BE2C (cell line): Measurements from ENCODE around the gene FGD2.
A peak's percentile ranks its signal among the peaks of the same experiment; 100 is the strongest.

Experiments used
- DNase-seq: peaks from one replicate; pipeline ENCODE4 v3.0.0-alpha.2; 2020
- H3K27me3 ChIP-seq: fragments of 250-450 bp; sonication (Bioruptor Pico); 2 replicates; pipeline ENCODE4 v1.5.1; 2020; ENCODE audit warnings: mild to moderate bottlenecking
- H3K36me3 ChIP-seq: fragments of 250-450 bp; sonication (Bioruptor Pico); 2 replicates; pipeline ENCODE4 v1.5.1; 2020; ENCODE audit warnings: mild to moderate bottlenecking
- H3K4me1 ChIP-seq: fragments of 250-450 bp; sonication (Bioruptor Pico); 2 replicates; pipeline ENCODE4 v1.5.1; 2020
- H3K4me3 ChIP-seq: 2 replicates; pipeline ENCODE4 v1.5.1; 2011; ENCODE audit warnings: low read depth, low read length
- H3K9me3 ChIP-seq: fragments of 250-450 bp; sonication (Bioruptor Pico); 2 replicates; pipeline ENCODE4 v1.5.1; 2020
- TF ChIP-seq, protein P1 (sequence below): IDR thresholded peaks from 2 replicates; pipeline ENCODE4 v1.5.1; 2012; ENCODE audit warnings: mild to moderate bottlenecking, low read depth, low read length

FGD2 gene

GRCh38 chr6:37033819-37034795, 28.7 kb downstream of the FGD2 start:
- Histone ChIP-seq H3K9me3 (peaks cover 5% of the 10 kb centered on the region; the same call in 1 of the 2 replicates), H3K27me3 (no peaks in the 10 kb centered on the region), H3K4me1 (no peaks in the 10 kb centered on the region), H3K4me3 (no peak overlapping the region), H3K36me3 (no peaks in the 10 kb centered on the region)
- TF ChIP-seq, protein P1, sequence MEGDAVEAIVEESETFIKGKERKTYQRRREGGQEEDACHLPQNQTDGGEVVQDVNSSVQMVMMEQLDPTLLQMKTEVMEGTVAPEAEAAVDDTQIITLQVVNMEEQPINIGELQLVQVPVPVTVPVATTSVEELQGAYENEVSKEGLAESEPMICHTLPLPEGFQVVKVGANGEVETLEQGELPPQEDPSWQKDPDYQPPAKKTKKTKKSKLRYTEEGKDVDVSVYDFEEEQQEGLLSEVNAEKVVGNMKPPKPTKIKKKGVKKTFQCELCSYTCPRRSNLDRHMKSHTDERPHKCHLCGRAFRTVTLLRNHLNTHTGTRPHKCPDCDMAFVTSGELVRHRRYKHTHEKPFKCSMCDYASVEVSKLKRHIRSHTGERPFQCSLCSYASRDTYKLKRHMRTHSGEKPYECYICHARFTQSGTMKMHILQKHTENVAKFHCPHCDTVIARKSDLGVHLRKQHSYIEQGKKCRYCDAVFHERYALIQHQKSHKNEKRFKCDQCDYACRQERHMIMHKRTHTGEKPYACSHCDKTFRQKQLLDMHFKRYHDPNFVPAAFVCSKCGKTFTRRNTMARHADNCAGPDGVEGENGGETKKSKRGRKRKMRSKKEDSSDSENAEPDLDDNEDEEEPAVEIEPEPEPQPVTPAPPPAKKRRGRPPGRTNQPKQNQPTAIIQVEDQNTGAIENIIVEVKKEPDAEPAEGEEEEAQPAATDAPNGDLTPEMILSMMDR = no peak
- no peak for DNase-seq

GRCh38 chr6:37036146-37036545, 30.7 kb downstream of the FGD2 start:
- Histone ChIP-seq H3K36me3 (no peaks in the 10 kb centered on the region), H3K4me3 (no peak overlapping the region), H3K9me3 (no peaks in the 10 kb centered on the region), H3K27me3 (no peaks in the 10 kb centered on the region), H3K4me1 (no peaks in the 10 kb centered on the region)
- TF ChIP-seq, protein P1 = peak; percentile 29; the same call in 1 of the 2 replicates
- DNase-seq = no peak

DNA sequence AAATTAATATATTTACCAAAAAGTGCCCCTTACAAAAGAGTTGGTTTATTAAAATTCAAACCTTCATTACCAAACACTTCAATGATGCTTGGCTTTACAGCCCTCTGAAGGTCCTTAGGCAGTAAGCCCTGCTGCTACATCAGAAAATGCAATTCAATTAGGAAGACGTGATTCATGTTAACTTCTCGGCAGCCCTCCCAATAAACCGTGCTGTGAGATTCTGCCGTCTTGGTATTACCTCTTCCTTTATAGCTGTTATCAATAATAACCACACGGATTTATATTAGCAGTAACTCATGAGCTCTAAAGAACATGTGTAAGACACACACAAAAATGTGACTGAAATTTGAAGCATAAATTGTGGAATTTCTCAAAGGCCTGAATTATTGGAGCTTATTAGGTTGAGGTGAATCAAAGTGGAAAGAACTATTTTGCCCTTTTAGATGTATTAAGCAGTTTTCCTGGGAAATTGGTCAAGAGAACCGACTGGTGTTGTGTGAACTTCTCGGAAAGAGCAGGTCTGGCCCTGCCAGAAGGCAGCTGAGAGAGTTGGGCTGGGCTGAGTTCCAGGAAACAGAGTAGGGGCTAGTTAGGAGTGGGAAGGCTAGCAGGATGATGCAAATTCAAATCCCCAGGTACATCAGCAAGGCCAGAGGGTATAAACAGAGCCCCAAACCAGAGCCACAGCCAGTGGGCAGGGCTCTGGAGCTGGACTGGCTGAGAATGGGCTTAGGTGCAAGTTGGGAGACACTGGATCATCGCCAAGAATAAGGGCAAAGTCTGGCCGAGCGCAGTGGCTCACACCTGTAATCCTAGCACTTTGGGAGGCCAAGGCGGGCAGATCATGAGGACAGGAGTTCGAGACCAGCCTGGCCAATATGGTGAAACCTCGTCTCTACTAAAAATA, 33.1 kb downstream of the FGD2 start:
- DNase-seq = peak; percentile 78
- Histone ChIP-seq H3K36me3 (no peaks in the 10 kb centered on the region), H3K4me1 (no peaks in the 10 kb centered on the region), H3K9me3 (no peaks in the 10 kb centered on the region), H3K27me3 (no peaks in the 10 kb centered on the region), H3K4me3 (peak overlapping the region; percentile 7)
- TF ChIP-seq, protein P1 = no peak

DNA sequence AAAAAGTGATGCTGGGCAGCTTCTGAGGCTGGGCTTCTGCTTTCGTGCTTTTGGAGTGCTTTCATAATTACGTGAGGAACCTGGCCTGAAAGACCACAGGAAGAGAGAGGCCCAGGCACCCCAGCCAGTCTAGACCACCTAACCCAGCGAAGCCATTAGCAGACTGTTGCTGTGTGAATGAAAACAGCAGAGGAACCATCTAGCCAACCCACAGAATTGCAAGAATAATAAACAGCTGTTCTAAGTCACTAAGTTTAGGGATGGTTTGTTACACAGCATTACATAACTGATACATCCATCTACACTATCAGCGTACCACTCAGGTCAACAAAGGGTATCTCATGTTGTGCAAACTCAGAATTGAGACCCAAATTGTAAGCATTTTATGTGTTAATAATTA, 34.5 kb downstream of the FGD2 start:
- Histone ChIP-seq H3K4me3 (no peak overlapping the region), H3K27me3 (no peaks in the 10 kb centered on the region), H3K4me1 (no peaks in the 10 kb centered on the region), H3K9me3 (no peaks in the 10 kb centered on the region), H3K36me3 (no peaks in the 10 kb centered on the region)
- no peak for DNase-seq
- TF ChIP-seq, protein P1 = no peak

DNA sequence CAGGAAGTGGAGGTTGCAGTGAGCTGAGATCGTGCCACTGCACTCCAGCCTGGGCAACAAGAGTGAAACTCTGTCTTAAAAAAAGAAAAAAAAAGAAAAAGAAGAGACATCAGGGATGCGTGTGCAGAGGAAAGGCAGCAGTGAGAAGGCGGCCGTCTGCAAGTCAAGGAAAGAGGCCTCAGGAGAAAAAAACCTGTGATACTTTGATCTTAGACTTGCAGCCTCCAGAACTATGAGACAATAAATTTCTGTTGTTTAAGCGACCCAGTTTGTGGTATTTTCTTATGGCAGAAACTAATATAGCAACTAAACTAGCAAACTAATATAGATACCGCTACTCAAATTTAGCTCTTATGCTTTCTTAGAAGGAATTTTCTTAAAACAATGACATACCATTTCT, 36.1 kb downstream of the FGD2 start:
- Histone ChIP-seq H3K4me3 (no peak overlapping the region), H3K4me1 (no peaks in the 10 kb centered on the region), H3K36me3 (no peaks in the 10 kb centered on the region), H3K9me3 (no peaks in the 10 kb centered on the region), H3K27me3 (no peaks in the 10 kb centered on the region)
- TF ChIP-seq, protein P1 = no peak
- no peak for DNase-seq
